Measurements from ENCODE around the gene HLCS.

Gene HLCS

DNA sequence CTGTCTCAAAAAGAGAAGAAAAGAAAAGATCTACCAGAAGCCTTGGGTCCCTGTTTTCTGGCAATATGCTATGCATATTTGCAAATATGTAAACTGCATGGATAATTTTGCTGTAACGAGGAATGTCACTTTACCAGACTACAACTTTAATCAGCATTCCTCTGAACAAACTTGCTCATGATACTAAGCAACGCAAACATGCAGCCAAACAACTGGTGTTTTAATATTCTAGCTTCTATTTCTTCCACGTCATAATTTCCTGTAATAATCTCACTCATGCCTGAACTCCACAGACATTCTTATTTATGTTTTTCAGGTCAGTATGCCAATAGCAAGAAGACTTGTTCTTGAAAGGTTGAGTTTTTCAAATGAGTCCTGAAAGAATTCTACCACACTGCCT is 153.4 kb downstream of the HLCS start:
- Histone ChIP-seq H4K8ac (ENCODE audit: low read depth, low read length) (no peak overlapping the region), H3K4me2 (ENCODE audit: insufficient read depth, low read length, poor library complexity, severe bottlenecking) (no peak overlapping the region), H3K23ac (ENCODE audit: low read depth, low read length, poor library complexity) (no peak overlapping the region), H2BK12ac (ENCODE audit: low read length) (no peak overlapping the region), H3K27me3 (ENCODE audit: control insufficient read depth in 3 of 3, insufficient read depth in 3 of 3, low read depth in 1 of 3, low read length in 3 of 3) (peaks cover 0 to 1% (median 0%) of the 10 kb centered on the region in 3 experiments), H2AK5ac (ENCODE audit: low read depth, low read length) (no peak overlapping the region), H2AFZ (ENCODE audit: low read length) (no peak overlapping the region), H3K4ac (ENCODE audit: low read length) (no peak overlapping the region), H3K79me1 (ENCODE audit: low read depth, low read length) (no peaks in the 10 kb centered on the region), H3K9me3 (replicated peaks in 1 of 2; ENCODE audit: control insufficient read depth in 2 of 2, insufficient read depth in 1 of 2, low read depth in 1 of 2, low read length in 2 of 2) (no peaks in the 10 kb centered on the region), H3K9ac (ENCODE audit: low read depth, low read length, poor library complexity) (no peak overlapping the region), H3K4me1 (ENCODE audit: control insufficient read depth in 2 of 2, insufficient read depth in 1 of 2, low read depth in 1 of 2, low read length in 2 of 2) (peaks cover 8 to 16% of the 10 kb centered on the region in 2 donors), H3K4me3 (ENCODE audit: low read length in 2 of 2) (no peak overlapping the region), H2BK15ac (ENCODE audit: low read length) (no peak overlapping the region), H2BK5ac (ENCODE audit: low read length) (no peak overlapping the region), H3K27ac (replicated peaks; ENCODE audit: low read length) (no peak overlapping the region), H2BK120ac (ENCODE audit: low read depth, low read length) (no peak overlapping the region), H3K36me3 (replicated peaks in 1 of 2; ENCODE audit: control insufficient read depth in 2 of 2, insufficient read depth in 2 of 2, low read length in 2 of 2) (no peaks in the 10 kb centered on the region), H3K18ac (ENCODE audit: low read length) (no peak overlapping the region), H3K14ac (ENCODE audit: low read length) (no peak overlapping the region), H4K91ac (ENCODE audit: low read depth, low read length, poor library complexity) (no peak overlapping the region)
- DNase-seq (ENCODE audit: low spot score) = no peak
- no CpG with 5 or more reads among the region's 3 CpGs for WGBS, 2 donors (ENCODE audit: extremely low coverage in 2 of 2, insufficient read length in 2 of 2, insufficient replicate concordance in 1 of 2)

DNA sequence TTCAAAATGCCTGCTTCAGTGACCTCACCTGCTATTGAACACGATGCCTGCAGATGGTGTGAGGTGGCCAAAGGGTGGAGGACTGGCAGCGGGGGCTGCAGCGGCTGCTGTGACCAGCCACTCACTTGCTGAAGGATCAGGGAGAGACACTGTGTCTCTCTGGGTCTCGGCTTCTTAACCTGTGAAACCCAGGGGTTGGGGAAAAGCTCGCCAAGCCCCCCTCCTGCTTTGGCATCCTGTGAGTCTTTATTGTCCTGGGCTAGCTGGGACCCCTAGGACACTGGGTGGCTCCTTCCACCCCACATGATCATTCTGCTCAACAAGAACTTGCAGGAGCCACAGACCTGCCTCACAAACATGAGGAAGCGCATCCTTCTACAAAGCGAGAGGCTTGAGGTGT is 154.7 kb downstream of the HLCS start:
- Histone ChIP-seq H3K9me3 (replicated peaks in 1 of 2; ENCODE audit: control insufficient read depth in 2 of 2, insufficient read depth in 1 of 2, low read depth in 1 of 2, low read length in 2 of 2) (no peaks in the 10 kb centered on the region), H2BK15ac (ENCODE audit: low read length) (no peak overlapping the region), H2BK120ac (ENCODE audit: low read depth, low read length) (no peak overlapping the region), H3K4ac (ENCODE audit: low read length) (peak overlapping the region; percentile 37), H3K79me1 (ENCODE audit: low read depth, low read length) (no peaks in the 10 kb centered on the region), H2AK5ac (ENCODE audit: low read depth, low read length) (peak overlapping the region; percentile 30), H3K23ac (ENCODE audit: low read depth, low read length, poor library complexity) (no peak overlapping the region), H2AFZ (ENCODE audit: low read length) (no peak overlapping the region), H3K4me3 (ENCODE audit: low read length in 2 of 2) (no peak overlapping the region), H2BK5ac (ENCODE audit: low read length) (no peak overlapping the region), H3K36me3 (replicated peaks in 1 of 2; ENCODE audit: control insufficient read depth in 2 of 2, insufficient read depth in 2 of 2, low read length in 2 of 2) (no peaks in the 10 kb centered on the region), H3K14ac (ENCODE audit: low read length) (no peak overlapping the region), H2BK12ac (ENCODE audit: low read length) (no peak overlapping the region), H4K91ac (ENCODE audit: low read depth, low read length, poor library complexity) (no peak overlapping the region), H3K27ac (replicated peaks; ENCODE audit: low read length) (no peak overlapping the region), H3K4me2 (ENCODE audit: insufficient read depth, low read length, poor library complexity, severe bottlenecking) (no peak overlapping the region), H3K4me1 (ENCODE audit: control insufficient read depth in 2 of 2, insufficient read depth in 1 of 2, low read depth in 1 of 2, low read length in 2 of 2) (peaks cover 0 to 12% of the 10 kb centered on the region in 2 donors), H3K27me3 (ENCODE audit: control insufficient read depth in 3 of 3, insufficient read depth in 3 of 3, low read depth in 1 of 3, low read length in 3 of 3) (peaks cover 0 to 1% (median 0%) of the 10 kb centered on the region in 3 experiments), H3K18ac (ENCODE audit: low read length) (peak overlapping the region; percentile 67), H3K9ac (ENCODE audit: low read depth, low read length, poor library complexity) (no peak overlapping the region), H4K8ac (ENCODE audit: low read depth, low read length) (no peak overlapping the region)
- WGBS, 2 donors (ENCODE audit: extremely low coverage in 2 of 2, insufficient read length in 2 of 2, insufficient replicate concordance in 1 of 2) = no CpG with 5 or more reads among the region's 7 CpGs
- DNase-seq (ENCODE audit: low spot score) = no peak

DNA sequence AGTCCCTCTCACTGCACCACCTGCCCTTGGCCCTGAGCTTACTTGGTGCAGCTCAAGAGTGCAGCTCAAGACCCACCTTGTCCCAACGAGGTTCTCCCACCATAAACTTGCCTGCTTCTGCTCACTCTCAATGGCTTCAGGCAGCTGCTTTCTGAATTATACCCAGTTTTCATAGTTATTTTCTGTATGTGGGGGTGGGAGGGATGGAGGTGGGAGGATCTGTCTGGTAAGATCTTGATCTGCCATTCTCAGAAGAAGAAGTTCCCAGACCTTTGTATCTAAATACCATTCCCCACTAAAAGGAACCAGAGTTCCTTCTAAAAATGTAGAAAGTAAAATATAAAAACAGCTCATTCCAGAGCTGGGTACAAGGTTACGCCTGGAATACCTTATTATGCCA is 156.0 kb downstream of the HLCS start:
- Histone ChIP-seq H4K8ac (ENCODE audit: low read depth, low read length) (no peak overlapping the region), H3K9ac (ENCODE audit: low read depth, low read length, poor library complexity) (no peak overlapping the region), H3K4me2 (ENCODE audit: insufficient read depth, low read length, poor library complexity, severe bottlenecking) (no peak overlapping the region), H3K23ac (ENCODE audit: low read depth, low read length, poor library complexity) (no peak overlapping the region), H3K27ac (replicated peaks; ENCODE audit: low read length) (no peak overlapping the region), H2AFZ (ENCODE audit: low read length) (no peak overlapping the region), H2AK5ac (ENCODE audit: low read depth, low read length) (no peak overlapping the region), H3K4ac (ENCODE audit: low read length) (no peak overlapping the region), H3K36me3 (replicated peaks in 1 of 2; ENCODE audit: control insufficient read depth in 2 of 2, insufficient read depth in 2 of 2, low read length in 2 of 2) (no peaks in the 10 kb centered on the region), H3K9me3 (replicated peaks in 1 of 2; ENCODE audit: control insufficient read depth in 2 of 2, insufficient read depth in 1 of 2, low read depth in 1 of 2, low read length in 2 of 2) (no peaks in the 10 kb centered on the region), H2BK12ac (ENCODE audit: low read length) (no peak overlapping the region), H3K4me3 (ENCODE audit: low read length in 2 of 2) (no peak overlapping the region), H3K27me3 (ENCODE audit: control insufficient read depth in 3 of 3, insufficient read depth in 3 of 3, low read depth in 1 of 3, low read length in 3 of 3) (peaks cover 0 to 1% (median 0%) of the 10 kb centered on the region in 3 experiments), H2BK15ac (ENCODE audit: low read length) (no peak overlapping the region), H2BK120ac (ENCODE audit: low read depth, low read length) (no peak overlapping the region), H3K79me1 (ENCODE audit: low read depth, low read length) (no peaks in the 10 kb centered on the region), H3K4me1 (ENCODE audit: control insufficient read depth in 2 of 2, insufficient read depth in 1 of 2, low read depth in 1 of 2, low read length in 2 of 2) (peaks cover 0 to 10% of the 10 kb centered on the region in 2 donors), H3K14ac (ENCODE audit: low read length) (no peak overlapping the region), H4K91ac (ENCODE audit: low read depth, low read length, poor library complexity) (no peak overlapping the region), H2BK5ac (ENCODE audit: low read length) (no peak overlapping the region), H3K18ac (ENCODE audit: low read length) (no peak overlapping the region)
- WGBS, 2 donors (ENCODE audit: extremely low coverage in 2 of 2, insufficient read length in 2 of 2, insufficient replicate concordance in 1 of 2) = no CpG with 5 or more reads among the region's 2 CpGs
- DNase-seq (ENCODE audit: low spot score) = no peak

DNA sequence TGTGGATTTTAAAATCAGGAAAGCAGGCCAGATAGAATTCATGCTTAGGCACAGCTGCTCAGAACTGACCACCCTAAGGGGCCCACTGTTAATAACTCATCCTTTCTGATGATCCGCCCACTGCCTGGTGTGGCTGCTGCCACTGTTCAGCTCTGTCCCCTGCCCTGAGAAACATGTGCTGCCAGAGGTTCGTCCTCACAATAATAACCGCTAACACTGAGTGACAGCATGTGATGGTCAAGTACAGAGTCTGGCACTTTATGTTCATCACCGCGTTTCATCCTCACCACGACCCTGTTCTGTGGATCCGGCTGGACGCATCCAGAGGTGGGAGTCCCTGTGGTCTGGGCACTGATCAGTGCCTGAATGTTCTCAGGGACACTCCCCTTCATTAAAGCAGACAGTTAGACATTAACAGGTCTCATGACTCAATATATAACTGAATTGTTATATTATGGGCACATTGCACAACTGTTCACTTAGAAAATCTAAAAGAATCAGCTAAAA is 159.0 kb downstream of the HLCS start:
- Histone ChIP-seq H3K4me2 (ENCODE audit: insufficient read depth, low read length, poor library complexity, severe bottlenecking) (no peak overlapping the region), H2BK120ac (ENCODE audit: low read depth, low read length) (no peak overlapping the region), H4K8ac (ENCODE audit: low read depth, low read length) (no peak overlapping the region), H2BK5ac (ENCODE audit: low read length) (no peak overlapping the region), H2AFZ (ENCODE audit: low read length) (no peak overlapping the region), H2BK12ac (ENCODE audit: low read length) (no peak overlapping the region), H3K14ac (ENCODE audit: low read length) (no peak overlapping the region), H3K23ac (ENCODE audit: low read depth, low read length, poor library complexity) (no peak overlapping the region), H3K27me3 (ENCODE audit: control insufficient read depth in 3 of 3, insufficient read depth in 3 of 3, low read depth in 1 of 3, low read length in 3 of 3) (peaks cover 0 to 1% (median 0%) of the 10 kb centered on the region in 3 experiments), H4K91ac (ENCODE audit: low read depth, low read length, poor library complexity) (no peak overlapping the region), H3K36me3 (replicated peaks in 1 of 2; ENCODE audit: control insufficient read depth in 2 of 2, insufficient read depth in 2 of 2, low read length in 2 of 2) (peaks cover 0 to 1% of the 10 kb centered on the region in 2 donors), H3K4me3 (ENCODE audit: low read length in 2 of 2) (no peak overlapping the region), H3K79me1 (ENCODE audit: low read depth, low read length) (no peaks in the 10 kb centered on the region), H3K9me3 (replicated peaks in 1 of 2; ENCODE audit: control insufficient read depth in 2 of 2, insufficient read depth in 1 of 2, low read depth in 1 of 2, low read length in 2 of 2) (no peaks in the 10 kb centered on the region), H3K4me1 (ENCODE audit: control insufficient read depth in 2 of 2, insufficient read depth in 1 of 2, low read depth in 1 of 2, low read length in 2 of 2) (peaks cover 0 to 9% of the 10 kb centered on the region in 2 donors), H3K4ac (ENCODE audit: low read length) (no peak overlapping the region), H3K9ac (ENCODE audit: low read depth, low read length, poor library complexity) (no peak overlapping the region), H3K18ac (ENCODE audit: low read length) (no peak overlapping the region), H2AK5ac (ENCODE audit: low read depth, low read length) (no peak overlapping the region), H2BK15ac (ENCODE audit: low read length) (no peak overlapping the region), H3K27ac (replicated peaks; ENCODE audit: low read length) (no peak overlapping the region)
- DNase-seq (ENCODE audit: low spot score) = no peak
- WGBS, 2 donors (ENCODE audit: extremely low coverage in 2 of 2, insufficient read length in 2 of 2, insufficient replicate concordance in 1 of 2) = no CpG with 5 or more reads among the region's 8 CpGs

All from neuronal stem cell (in vitro differentiated cells).